Uterus (tissue), 2 donors: ENCODE measurements around the gene RASSF4.

ENCODE experiments used
- POLR2A ChIP-seq, 2 donors: fragments of 450-650 bp; IDR thresholded peaks; one replicate each; pipeline ENCODE4 v1.6.1; 2016; ENCODE audit warnings: antibody characterized with exemption in 2 of 2, mild to moderate bottlenecking in 1 of 2, moderate library complexity in 1 of 2
- TF ChIP-seq, protein P1 (sequence below), 4 experiments: fragments of 200-600 bp in 2 of 4; fragments of 450-650 bp in 2 of 4; sonication (generic) in 2 of 4; IDR thresholded peaks; one replicate each; pipeline ENCODE4 v1.5.1; 2016 to 2019; ENCODE audit warnings: antibody characterized with exemption in 4 of 4, mild to moderate bottlenecking in 2 of 4, moderate library complexity in 1 of 4

- no peak for TF ChIP-seq POLR2A (IDR thresholded peaks at IDR 0.05)
- TF ChIP-seq, protein P1, sequence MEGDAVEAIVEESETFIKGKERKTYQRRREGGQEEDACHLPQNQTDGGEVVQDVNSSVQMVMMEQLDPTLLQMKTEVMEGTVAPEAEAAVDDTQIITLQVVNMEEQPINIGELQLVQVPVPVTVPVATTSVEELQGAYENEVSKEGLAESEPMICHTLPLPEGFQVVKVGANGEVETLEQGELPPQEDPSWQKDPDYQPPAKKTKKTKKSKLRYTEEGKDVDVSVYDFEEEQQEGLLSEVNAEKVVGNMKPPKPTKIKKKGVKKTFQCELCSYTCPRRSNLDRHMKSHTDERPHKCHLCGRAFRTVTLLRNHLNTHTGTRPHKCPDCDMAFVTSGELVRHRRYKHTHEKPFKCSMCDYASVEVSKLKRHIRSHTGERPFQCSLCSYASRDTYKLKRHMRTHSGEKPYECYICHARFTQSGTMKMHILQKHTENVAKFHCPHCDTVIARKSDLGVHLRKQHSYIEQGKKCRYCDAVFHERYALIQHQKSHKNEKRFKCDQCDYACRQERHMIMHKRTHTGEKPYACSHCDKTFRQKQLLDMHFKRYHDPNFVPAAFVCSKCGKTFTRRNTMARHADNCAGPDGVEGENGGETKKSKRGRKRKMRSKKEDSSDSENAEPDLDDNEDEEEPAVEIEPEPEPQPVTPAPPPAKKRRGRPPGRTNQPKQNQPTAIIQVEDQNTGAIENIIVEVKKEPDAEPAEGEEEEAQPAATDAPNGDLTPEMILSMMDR (IDR thresholded peaks at IDR 0.05): no peak
Measured at GRCh38 chr10:44935201-44935965, 24.2 kb upstream of the RASSF4 start.
